Measurements from ENCODE around the gene CYP3A4. TPM values are rescaled to one million over a fixed set of nuclear protein-coding genes. Genes with fewer than 3 reads are reported as not detected.
"Not testable (repeated sequence)": the region's sequence is repeated elsewhere in the genome, so short reads cannot be mapped to it uniquely, and the experiment has no call there.

CYP3A4 gene
- total RNA-seq, 1 experiment from 2014 or later: not detected

DNA sequence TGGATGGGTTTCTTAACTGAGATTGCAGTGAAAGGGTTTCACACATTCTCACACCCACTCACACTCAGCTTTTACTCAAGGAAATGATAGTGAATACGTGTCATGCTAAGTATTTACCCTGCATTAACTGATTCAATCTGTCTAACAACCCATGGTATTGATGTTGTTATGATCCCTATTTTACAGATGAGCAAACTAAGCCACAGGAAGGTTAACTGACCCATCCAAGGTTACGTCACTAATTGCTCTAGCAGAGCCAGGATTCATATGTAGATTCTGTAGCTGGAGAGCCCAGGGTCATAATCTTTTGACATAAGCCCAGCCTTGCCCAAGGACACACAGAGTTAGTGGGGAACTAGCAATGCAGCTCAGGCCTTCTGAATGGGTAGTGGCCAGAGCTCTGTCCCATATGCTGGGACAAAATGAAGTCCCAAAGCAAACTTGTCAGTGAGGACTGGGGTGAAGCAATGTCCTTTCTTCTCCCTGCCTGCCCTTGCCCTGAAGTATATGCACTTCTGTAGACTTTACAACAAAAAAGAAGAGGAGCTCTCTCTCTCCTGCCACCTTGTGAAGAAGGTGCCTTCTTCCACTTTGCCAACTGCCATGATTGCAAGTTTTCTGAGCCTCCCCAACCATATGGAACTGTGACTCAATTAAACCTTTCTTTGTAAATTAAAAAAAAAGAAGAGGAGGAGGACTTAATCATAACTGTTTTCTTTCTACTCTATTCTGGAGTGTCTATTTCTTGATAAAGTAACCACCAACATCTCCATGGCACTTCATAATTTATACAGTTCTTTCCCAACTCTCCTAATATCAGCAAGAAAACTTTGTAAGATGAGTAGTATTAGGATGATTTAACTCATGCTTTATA lies 44.0 kb downstream of the CYP3A4 start:
- Mint-ChIP-seq H3K36me3 (ENCODE audit: insufficient read depth, unreplicated experiment) (no peaks in the 10 kb centered on the region), H3K4me3 (ENCODE audit: unreplicated experiment) (no peak overlapping the region), H3K27ac (ENCODE audit: unreplicated experiment) (no peak overlapping the region), H3K9me3 (ENCODE audit: unreplicated experiment) (peaks cover 9% of the 10 kb centered on the region), H3K4me1 (ENCODE audit: low read depth, unreplicated experiment) (no peaks in the 10 kb centered on the region), H3K27me3 (ENCODE audit: insufficient read depth, unreplicated experiment) (peaks cover 8% of the 10 kb centered on the region)
- intact Hi-C loops (cut with micrococcal nuclease; ENCODE audit: unreplicated experiment): no loop called here
- TF ChIP-seq, protein P1, sequence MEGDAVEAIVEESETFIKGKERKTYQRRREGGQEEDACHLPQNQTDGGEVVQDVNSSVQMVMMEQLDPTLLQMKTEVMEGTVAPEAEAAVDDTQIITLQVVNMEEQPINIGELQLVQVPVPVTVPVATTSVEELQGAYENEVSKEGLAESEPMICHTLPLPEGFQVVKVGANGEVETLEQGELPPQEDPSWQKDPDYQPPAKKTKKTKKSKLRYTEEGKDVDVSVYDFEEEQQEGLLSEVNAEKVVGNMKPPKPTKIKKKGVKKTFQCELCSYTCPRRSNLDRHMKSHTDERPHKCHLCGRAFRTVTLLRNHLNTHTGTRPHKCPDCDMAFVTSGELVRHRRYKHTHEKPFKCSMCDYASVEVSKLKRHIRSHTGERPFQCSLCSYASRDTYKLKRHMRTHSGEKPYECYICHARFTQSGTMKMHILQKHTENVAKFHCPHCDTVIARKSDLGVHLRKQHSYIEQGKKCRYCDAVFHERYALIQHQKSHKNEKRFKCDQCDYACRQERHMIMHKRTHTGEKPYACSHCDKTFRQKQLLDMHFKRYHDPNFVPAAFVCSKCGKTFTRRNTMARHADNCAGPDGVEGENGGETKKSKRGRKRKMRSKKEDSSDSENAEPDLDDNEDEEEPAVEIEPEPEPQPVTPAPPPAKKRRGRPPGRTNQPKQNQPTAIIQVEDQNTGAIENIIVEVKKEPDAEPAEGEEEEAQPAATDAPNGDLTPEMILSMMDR (IDR thresholded peaks at IDR 0.05; ENCODE audit: insufficient read depth in 1 of 2, low read depth in 1 of 2, low read length in 1 of 2, severe bottlenecking in 1 of 2, unreplicated experiment in 1 of 2): no peak
- CTCF ChIA-PET: no interaction called here
- POLR2A ChIA-PET: no interaction called here
- no peak overlapping the region for H3K4me3 ChIP-seq (ENCODE audit: low read depth, low read length)
- BruUV-seq (replicated peaks): no TSS peak
- H3K9me3 ChIP-seq: no peaks in the 10 kb centered on the region
- H3K36me3 ChIP-seq (ENCODE audit: control insufficient read depth, insufficient read depth, low read length): no peaks in the 10 kb centered on the region
- DNase-seq: no peak
- H3K4me1 ChIP-seq: no peaks in the 10 kb centered on the region
- no peaks in the 10 kb centered on the region for H3K27me3 ChIP-seq (replicated peaks; ENCODE audit: control insufficient read depth, insufficient read depth, low read length)

DNA sequence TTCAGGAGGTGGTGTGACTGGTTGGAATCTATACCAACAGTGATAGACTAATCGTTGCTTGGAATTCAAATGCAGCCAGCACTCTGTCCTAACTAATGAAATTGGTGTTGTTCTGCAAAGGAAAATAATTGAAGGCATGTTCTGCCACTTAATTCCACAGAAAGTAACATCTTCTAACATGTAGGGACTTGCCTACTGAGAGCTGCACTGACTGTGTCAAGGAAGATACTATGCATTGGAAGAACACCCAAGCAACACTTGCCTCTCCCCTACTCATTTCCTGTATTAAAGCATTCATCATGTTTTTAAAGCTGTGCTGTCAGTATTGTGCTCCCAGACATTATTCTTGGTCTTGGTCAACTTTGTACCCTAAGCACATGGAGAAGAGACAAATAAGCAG lies 46.3 kb downstream of the CYP3A4 start:
- Histone ChIP-seq H3K4me1 (no peaks in the 10 kb centered on the region), H3K27me3 (replicated peaks; ENCODE audit: control insufficient read depth, insufficient read depth, low read length) (no peaks in the 10 kb centered on the region), H3K4me3 (ENCODE audit: low read depth, low read length) (no peak overlapping the region), H3K9me3 (no peaks in the 10 kb centered on the region), H3K36me3 (ENCODE audit: control insufficient read depth, insufficient read depth, low read length) (no peaks in the 10 kb centered on the region)
- Mint-ChIP-seq H3K9me3 (ENCODE audit: unreplicated experiment) (no peaks in the 10 kb centered on the region), H3K27ac (ENCODE audit: unreplicated experiment) (no peak overlapping the region), H3K4me1 (ENCODE audit: low read depth, unreplicated experiment) (no peaks in the 10 kb centered on the region), H3K27me3 (ENCODE audit: insufficient read depth, unreplicated experiment) (peaks cover 4% of the 10 kb centered on the region), H3K36me3 (ENCODE audit: insufficient read depth, unreplicated experiment) (no peaks in the 10 kb centered on the region), H3K4me3 (ENCODE audit: unreplicated experiment) (no peak overlapping the region)
- no TSS peak for BruUV-seq (replicated peaks)
- ChIA-PET POLR2A (no interaction called here), CTCF (no interaction called here)
- TF ChIP-seq, protein P1 (IDR thresholded peaks at IDR 0.05; ENCODE audit: insufficient read depth in 1 of 2, low read depth in 1 of 2, low read length in 1 of 2, severe bottlenecking in 1 of 2, unreplicated experiment in 1 of 2): no peak
- no peak for DNase-seq
- intact Hi-C loops (cut with micrococcal nuclease; ENCODE audit: unreplicated experiment): no loop called here

DNA sequence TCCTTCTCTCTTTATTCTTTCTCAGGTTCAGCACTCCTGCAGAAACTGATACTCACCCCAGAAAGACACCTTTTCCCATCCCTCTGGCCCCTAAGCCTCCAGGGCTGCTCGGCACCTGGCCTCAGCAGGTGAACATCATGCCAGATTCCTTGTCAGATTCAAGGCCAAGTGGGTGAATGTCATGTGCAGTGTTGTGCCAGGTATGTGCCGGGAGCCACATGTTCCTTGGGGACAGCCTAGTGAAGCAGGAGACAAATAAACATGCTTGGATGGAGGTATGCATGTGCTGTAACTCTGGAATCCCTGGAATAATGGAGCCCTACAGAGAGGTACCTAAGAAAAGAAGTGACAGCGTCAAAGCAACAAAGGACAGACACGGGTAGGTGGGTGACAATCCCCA lies 47.3 kb downstream of the CYP3A4 start:
- DNase-seq; H3K4me1 Mint-ChIP-seq (ENCODE audit: low read depth, unreplicated experiment); BruUV-seq (replicated peaks); H3K27me3 ChIP-seq (replicated peaks; ENCODE audit: control insufficient read depth, insufficient read depth, low read length); CTCF ChIA-PET; H3K9me3 Mint-ChIP-seq (ENCODE audit: unreplicated experiment); H3K4me3 Mint-ChIP-seq (ENCODE audit: unreplicated experiment); H3K27ac Mint-ChIP-seq (ENCODE audit: unreplicated experiment); H3K36me3 ChIP-seq (ENCODE audit: control insufficient read depth, insufficient read depth, low read length); H3K27me3 Mint-ChIP-seq (ENCODE audit: insufficient read depth, unreplicated experiment); H3K4me3 ChIP-seq (ENCODE audit: low read depth, low read length); H3K4me1 ChIP-seq; H3K36me3 Mint-ChIP-seq (ENCODE audit: insufficient read depth, unreplicated experiment); H3K9me3 ChIP-seq; POLR2A ChIA-PET; intact Hi-C loops (cut with micrococcal nuclease; ENCODE audit: unreplicated experiment): not testable (repeated sequence)

Data from Caco-2 (cell line).